GM06990 (cell line): ENCODE data around the gene SCN1B.

ENCODE experiments used
- DNase-seq: peaks from one replicate; pipeline ENCODE4 v3.0.0-alpha.2; 2011; ENCODE audit not compliant: insufficient read length; ENCODE audit errors: extremely low read depth
- H3K27me3 ChIP-seq: replicated peaks from 2 replicates; pipeline ENCODE4 v1.6.0; 2011; ENCODE audit warnings: low read length; ENCODE audit not compliant: control insufficient read depth, insufficient read depth
- H3K36me3 ChIP-seq: 2 replicates; pipeline ENCODE4 v1.5.1; 2011; ENCODE audit warnings: low read length; ENCODE audit not compliant: control insufficient read depth, insufficient read depth
- H3K4me3 ChIP-seq: replicated peaks from 2 replicates; pipeline ENCODE4 v1.5.1; 2011; ENCODE audit warnings: low read depth, mild to moderate bottlenecking, control low read depth, low read length
- CTCF ChIP-seq: IDR thresholded peaks from 2 replicates; pipeline ENCODE4 v1.5.1; 2011; ENCODE audit warnings: low read length, control low read depth, mild to moderate bottlenecking, inconsistent platforms; ENCODE audit not compliant: insufficient read depth, poor library complexity, severe bottlenecking

The SCN1B gene

GRCh38 chr19:35066691-35067563, 36.7 kb downstream of the SCN1B start:
- H3K4me3 ChIP-seq = no peak overlapping the region
- no peaks in the 10 kb centered on the region for H3K27me3 ChIP-seq
- TF ChIP-seq CTCF = peak; percentile 97
- DNase-seq = peak; percentile 89
- H3K36me3 ChIP-seq = no peaks in the 10 kb centered on the region

DNA sequence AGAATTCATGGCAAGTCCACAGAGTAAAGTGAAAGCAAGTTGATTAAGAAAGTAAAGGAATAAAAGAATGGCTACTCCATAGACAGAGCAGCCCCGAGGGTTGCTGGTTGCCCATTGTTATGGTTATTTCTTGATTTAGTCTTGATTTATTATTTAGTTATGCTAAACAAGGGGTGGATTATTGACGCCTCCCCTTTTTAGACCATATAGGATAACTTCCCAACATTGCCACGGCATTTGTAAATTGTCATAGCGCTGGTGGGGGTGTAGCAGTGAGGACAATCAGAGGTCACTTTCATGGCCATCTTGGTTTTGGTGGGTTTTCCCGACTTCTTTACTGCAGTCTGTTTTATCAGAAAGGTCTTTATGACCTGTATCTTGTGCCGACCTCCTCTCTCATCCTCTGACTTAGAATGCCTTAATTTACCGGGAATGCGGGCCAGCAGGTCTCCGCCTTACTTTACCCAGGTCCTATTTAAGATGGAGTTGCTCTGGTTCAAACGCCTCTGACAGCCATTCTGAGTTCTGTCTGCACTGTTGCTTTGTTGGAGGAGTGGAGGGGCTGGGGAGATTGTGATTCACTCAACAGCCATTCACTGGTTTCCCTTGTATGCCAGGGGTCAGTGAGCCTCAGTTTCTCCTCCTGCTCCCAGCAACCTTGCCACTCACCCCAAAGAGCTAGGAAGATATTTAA, 38.8 kb downstream of the SCN1B start:
- no peak overlapping the region for H3K4me3 ChIP-seq
- H3K27me3 ChIP-seq = no peaks in the 10 kb centered on the region
- no peaks in the 10 kb centered on the region for H3K36me3 ChIP-seq
- no peak for DNase-seq
- no peak for TF ChIP-seq CTCF

- Histone ChIP-seq H3K36me3 (no peaks in the 10 kb centered on the region), H3K27me3 (no peaks in the 10 kb centered on the region), H3K4me3 (no peak overlapping the region)
- no peak for TF ChIP-seq CTCF
- no peak for DNase-seq
These were observed 39.4 kb downstream of the SCN1B start for GRCh38 chr19:35069696-35070095.

- no peak for DNase-seq
- TF ChIP-seq CTCF = no peak
These were observed 40.2 kb downstream of the SCN1B start for GRCh38 chr19:35070471-35070870.

GRCh38 chr19:35073516-35073915, 43.2 kb downstream of the SCN1B start:
- no peaks in the 10 kb centered on the region for H3K36me3 ChIP-seq
- H3K4me3 ChIP-seq = no peak overlapping the region
- DNase-seq = no peak
- no peak for TF ChIP-seq CTCF
- no peaks in the 10 kb centered on the region for H3K27me3 ChIP-seq

More at GRCh38 chr19:35070471-35070870, 40.2 kb downstream of the SCN1B start:
- Histone ChIP-seq H3K36me3 (no peaks in the 10 kb centered on the region), H3K4me3 (no peak overlapping the region), H3K27me3 (no peaks in the 10 kb centered on the region)
